Nephron (organoid): ENCODE results near the gene CACHD1.

Experiments
- H3K27ac Mint-ChIP-seq, 3 experiments: 2 replicates each; pipeline ENCODE4 v1.8.0; 2020; ENCODE audit warnings: mixed read lengths in 3 of 3, mild to moderate bottlenecking in 2 of 3, moderate library complexity in 1 of 3
- H3K27me3 Mint-ChIP-seq: 2 replicates; pipeline ENCODE4 v1.8.0; 2021; ENCODE audit warnings: low read depth, mild to moderate bottlenecking, moderate library complexity, mixed read lengths
- H3K36me3 Mint-ChIP-seq: 2 replicates; pipeline ENCODE4 v1.8.0; 2020; ENCODE audit warnings: low read depth, mixed read lengths
- H3K4me1 Mint-ChIP-seq: 2 replicates; pipeline ENCODE4 v1.8.0; 2020; ENCODE audit warnings: mixed read lengths
- H3K4me3 Mint-ChIP-seq, 3 experiments: 2 replicates each; pipeline ENCODE4 v1.8.0; 2020; ENCODE audit warnings: mild to moderate bottlenecking in 3 of 3, mixed read lengths in 3 of 3, moderate library complexity in 2 of 3
- H3K9me3 Mint-ChIP-seq: 2 replicates; pipeline ENCODE4 v1.8.0; 2020; ENCODE audit warnings: mixed read lengths
- CTCF ChIP-seq, 3 experiments: fragments of 200-600 bp; sonication (generic); IDR thresholded peaks; one replicate each; pipeline ENCODE4 v1.5.0; 2021; ENCODE audit warnings: antibody characterized with exemption in 3 of 3; ENCODE audit not compliant: unreplicated experiment in 3 of 3

Gene CACHD1

GRCh38 chr1:64474133-64474532 is 4.2 kb downstream of the CACHD1 start:
- H3K27ac Mint-ChIP-seq, result peak overlapping the region; percentile 67 to 84 (median 81)
- H3K36me3 Mint-ChIP-seq, result no peaks in the 10 kb centered on the region
- peaks cover 51% of the 10 kb centered on the region for H3K4me1 Mint-ChIP-seq
- TF ChIP-seq CTCF (IDR thresholded peaks at IDR 0.05; ENCODE audit: unreplicated experiment in 3 of 3), result no peak
- peaks cover 3% of the 10 kb centered on the region for H3K27me3 Mint-ChIP-seq
- H3K9me3 Mint-ChIP-seq, result no peaks in the 10 kb centered on the region
- peak overlapping the region; percentile 0 to 45 (median 38) for H3K4me3 Mint-ChIP-seq

- Mint-ChIP-seq H3K4me3 (peak overlapping the region in 2 of 3 experiments; percentile 38 to 45), H3K4me1 (peaks cover 58% of the 10 kb centered on the region), H3K27me3 (no peaks in the 10 kb centered on the region), H3K36me3 (no peaks in the 10 kb centered on the region), H3K9me3 (no peaks in the 10 kb centered on the region), H3K27ac (peak overlapping the region; percentile 67 to 84 (median 81))
- TF ChIP-seq CTCF (IDR thresholded peaks at IDR 0.05; ENCODE audit: unreplicated experiment in 3 of 3), result no peak
Measured at GRCh38 chr1:64474665-64475439, 4.9 kb downstream of the CACHD1 start.

GRCh38 chr1:64476251-64476952 is 6.5 kb downstream of the CACHD1 start:
- no peaks in the 10 kb centered on the region for H3K27me3 Mint-ChIP-seq
- peaks cover 72% of the 10 kb centered on the region for H3K4me1 Mint-ChIP-seq
- no peak for TF ChIP-seq CTCF (IDR thresholded peaks at IDR 0.05; ENCODE audit: unreplicated experiment in 3 of 3)

GRCh38 chr1:64478594-64479470 is 8.9 kb downstream of the CACHD1 start:
- Mint-ChIP-seq H3K36me3 (no peaks in the 10 kb centered on the region), H3K27ac (peak overlapping the region; percentile 89 to 94 (median 91)), H3K9me3 (no peaks in the 10 kb centered on the region), H3K4me3 (peak overlapping the region; percentile 4 to 57 (median 51)), H3K27me3 (no peaks in the 10 kb centered on the region), H3K4me1 (peaks cover 75% of the 10 kb centered on the region)
- TF ChIP-seq CTCF (IDR thresholded peaks at IDR 0.05; ENCODE audit: unreplicated experiment in 3 of 3), result no peak

More at GRCh38 chr1:64476251-64476952, 6.5 kb downstream of the CACHD1 start:
- H3K27ac Mint-ChIP-seq, result peak overlapping the region; percentile 81 to 85 (median 83)
- H3K9me3 Mint-ChIP-seq, result no peaks in the 10 kb centered on the region
- no peaks in the 10 kb centered on the region for H3K36me3 Mint-ChIP-seq
- peak overlapping the region; percentile 27 to 52 (median 28) for H3K4me3 Mint-ChIP-seq

- Mint-ChIP-seq H3K36me3 (peaks cover 5% of the 10 kb centered on the region), H3K9me3 (no peaks in the 10 kb centered on the region), H3K27me3 (no peaks in the 10 kb centered on the region), H3K27ac (peak overlapping the region; percentile 89 to 94 (median 91)), H3K4me3 (peak overlapping the region in 1 of 3 experiments; percentile 15), H3K4me1 (peaks cover 73% of the 10 kb centered on the region)
- no peak for TF ChIP-seq CTCF (IDR thresholded peaks at IDR 0.05; ENCODE audit: unreplicated experiment in 3 of 3)
Measured at GRCh38 chr1:64479874-64480273, 9.9 kb downstream of the CACHD1 start.
